ENCODE data around the gene CCDC88C.

DNA sequence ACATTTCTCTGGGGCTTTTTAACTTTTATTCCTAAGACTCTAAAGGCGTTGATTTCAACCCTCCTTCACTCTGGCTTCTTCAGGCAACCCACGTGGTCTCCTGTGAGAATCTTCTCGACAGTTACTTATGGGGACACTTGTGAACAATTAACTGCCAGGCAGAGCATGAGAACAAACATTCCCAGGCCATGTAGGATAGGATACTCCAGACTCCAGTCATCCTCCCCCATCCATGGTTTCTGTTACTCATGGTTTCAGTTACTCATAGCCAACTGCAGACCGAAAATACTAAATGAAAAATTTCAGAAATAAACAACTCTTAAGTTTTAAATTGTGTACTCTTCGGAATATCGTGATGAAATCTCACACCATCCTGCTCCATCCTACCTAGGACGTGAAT lies 192.6 kb downstream of the CCDC88C start:
- TF ChIP-seq, protein P1, sequence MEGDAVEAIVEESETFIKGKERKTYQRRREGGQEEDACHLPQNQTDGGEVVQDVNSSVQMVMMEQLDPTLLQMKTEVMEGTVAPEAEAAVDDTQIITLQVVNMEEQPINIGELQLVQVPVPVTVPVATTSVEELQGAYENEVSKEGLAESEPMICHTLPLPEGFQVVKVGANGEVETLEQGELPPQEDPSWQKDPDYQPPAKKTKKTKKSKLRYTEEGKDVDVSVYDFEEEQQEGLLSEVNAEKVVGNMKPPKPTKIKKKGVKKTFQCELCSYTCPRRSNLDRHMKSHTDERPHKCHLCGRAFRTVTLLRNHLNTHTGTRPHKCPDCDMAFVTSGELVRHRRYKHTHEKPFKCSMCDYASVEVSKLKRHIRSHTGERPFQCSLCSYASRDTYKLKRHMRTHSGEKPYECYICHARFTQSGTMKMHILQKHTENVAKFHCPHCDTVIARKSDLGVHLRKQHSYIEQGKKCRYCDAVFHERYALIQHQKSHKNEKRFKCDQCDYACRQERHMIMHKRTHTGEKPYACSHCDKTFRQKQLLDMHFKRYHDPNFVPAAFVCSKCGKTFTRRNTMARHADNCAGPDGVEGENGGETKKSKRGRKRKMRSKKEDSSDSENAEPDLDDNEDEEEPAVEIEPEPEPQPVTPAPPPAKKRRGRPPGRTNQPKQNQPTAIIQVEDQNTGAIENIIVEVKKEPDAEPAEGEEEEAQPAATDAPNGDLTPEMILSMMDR (IDR thresholded peaks at IDR 0.05; ENCODE audit: borderline replicate concordance, extremely low read depth, low read length, poor library complexity, severe bottlenecking): no peak
- no peak for TF ChIP-seq EZH2 (IDR thresholded peaks at IDR 0.05; ENCODE audit: borderline replicate concordance, low read depth, low read length, severe bottlenecking)

Measured in DND-41 (cell line).